HCT116 (cell line): ENCODE measurements around the gene KIF21B. TPM values are rescaled to one million over a fixed set of nuclear protein-coding genes. Genes with fewer than 3 reads are reported as not detected.

Experiments
- ATAC-seq: fragments of 200-7000 bp; cut with Tn5 transposase; 2 replicates; pipeline ENCODE4 v1.9.1; 2020; ENCODE audit warnings: mild to moderate bottlenecking, moderate library complexity
- BruUV-seq: library from RNA; stranded (reverse); fragments of 400-500 nt; replicated peaks from 2 replicates; lab custom pipeline; 2021; lab: Mats Ljungman, UMichigan
- CTCF ChIA-PET: fragments of 300-600 bp; sonication (Branson Sonifier 250); formaldehyde crosslinking; loops from one replicate; lab custom pipeline; 2021; ENCODE audit warnings: antibody characterized with exemption; lab: Charles Lee
- POLR2A ChIA-PET: fragments of 300-600, 350-600 bp; sonication (Branson Sonifier 250); formaldehyde crosslinking; loops from one replicate; lab custom pipeline; 2021; ENCODE audit warnings: antibody characterized with exemption; lab: Charles Lee
- RAD21 ChIA-PET, 2 experiments: fragments of 300-600 bp; sonication (Branson Sonifier 250); formaldehyde crosslinking; loops; one replicate each; lab custom pipeline; 2023; ENCODE audit warnings: low total read pairs in 2 of 2; ENCODE audit not compliant: uncharacterized antibody in 2 of 2, unreplicated experiment in 2 of 2, low non-redundant PET in 1 of 2; lab: Charles Lee
- DNase-seq: peaks from one replicate; pipeline ENCODE4 v3.0.0-alpha.2; 2010; ENCODE audit warnings: low read depth, low spot score
- H2AFZ ChIP-seq: fragments of 200-600 bp; shearing (Covaris generic), sonication (generic); 2 replicates; pipeline ENCODE4 v1.6.1; 2017; ENCODE audit warnings: low read depth, mixed run types, mixed read lengths, antibody characterized with exemption, low read length; ENCODE audit not compliant: poor library complexity, severe bottlenecking
- H3K27ac ChIP-seq: 2 replicates; pipeline ENCODE4 v1.5.1; 2012; ENCODE audit warnings: low read depth, low read length
- H3K27me3 ChIP-seq: fragments of 200-600 bp; sonication (generic); 2 replicates; pipeline ENCODE4 v1.6.1; 2016; ENCODE audit warnings: mixed run types, low read length, mixed read lengths; ENCODE audit not compliant: insufficient read depth
- H3K36me3 ChIP-seq, 2 experiments: fragments of 200-500 bp in 1 of 2; fragments of 200-600 bp in 1 of 2; sonication (Bioruptor generic) in 1 of 2; sonication (generic) in 1 of 2; 2 replicates each; pipeline versions ENCODE4 v1.5.1 to v1.6.1; 2014 to 2016; ENCODE audit warnings: low read length in 2 of 2, inconsistent platforms in 1 of 2, mixed read lengths in 1 of 2, mixed run types in 1 of 2; ENCODE audit not compliant: insufficient read depth in 2 of 2, control insufficient read depth in 1 of 2
- H3K4me1 ChIP-seq, 2 experiments: fragments of 200-600 bp in 1 of 2; sonication (generic) in 1 of 2; 2 replicates each; pipeline versions ENCODE4 v1.5.1 to v1.6.1; 2012 to 2017; ENCODE audit warnings: low read length in 2 of 2, inconsistent platforms in 1 of 2, mild to moderate bottlenecking in 1 of 2, mixed read lengths in 1 of 2, mixed run types in 1 of 2, moderate library complexity in 1 of 2; ENCODE audit not compliant: insufficient read depth in 2 of 2, control insufficient read depth in 1 of 2
- H3K4me2 ChIP-seq: fragments of 200-600 bp; sonication (generic); 2 replicates; pipeline ENCODE4 v1.6.1; 2017; ENCODE audit warnings: mixed run types, low read length, mixed read lengths
- H3K4me3 ChIP-seq, 2 experiments: fragments of 200-600 bp in 1 of 2; sonication (generic) in 1 of 2; replicated peaks in 1 of 2; 2 replicates each; pipeline ENCODE4 v1.5.1; 2011 to 2016; ENCODE audit warnings: low read length in 2 of 2, control low read depth in 1 of 2, low read depth in 1 of 2, mild to moderate bottlenecking in 1 of 2, mixed read lengths in 1 of 2, mixed run types in 1 of 2
- H3K79me2 ChIP-seq: fragments of 200-600 bp; sonication (generic); 2 replicates; pipeline ENCODE4 v1.6.1; 2017; ENCODE audit warnings: mild to moderate bottlenecking, mixed run types, low read length, moderate library complexity, mixed read lengths; ENCODE audit not compliant: insufficient read depth
- H3K9ac ChIP-seq: fragments of 200-600 bp; sonication (generic); 2 replicates; pipeline ENCODE4 v1.6.1; 2016; ENCODE audit warnings: low read length, mixed read lengths
- H3K9me2 ChIP-seq: fragments of 200-600 bp; sonication (generic), shearing (Covaris generic); 2 replicates; pipeline ENCODE4 v1.6.1; 2017; ENCODE audit warnings: mixed run types, mild to moderate bottlenecking, moderate library complexity; ENCODE audit not compliant: insufficient read depth
- H3K9me3 ChIP-seq, 2 experiments: fragments of 200-500 bp in 1 of 2; fragments of 200-600 bp in 1 of 2; sonication (Bioruptor generic) in 1 of 2; sonication (generic) in 1 of 2; 2 replicates each; pipeline ENCODE4 v1.6.1; 2014 to 2017; ENCODE audit warnings: low read length in 2 of 2, mixed read lengths in 2 of 2, inconsistent platforms in 1 of 2, low read depth in 1 of 2, mild to moderate bottlenecking in 1 of 2, mixed run types in 1 of 2, moderate library complexity in 1 of 2; ENCODE audit not compliant: control insufficient read depth in 1 of 2, insufficient read depth in 1 of 2
- H4K20me1 ChIP-seq: fragments of 200-600 bp; sonication (generic), shearing (Covaris generic); 2 replicates; pipeline ENCODE4 v1.6.1; 2017; ENCODE audit warnings: mixed run types, mild to moderate bottlenecking, moderate library complexity; ENCODE audit not compliant: insufficient read depth
- ELF1 ChIP-seq: IDR thresholded peaks from 2 replicates; pipeline ENCODE4 v1.6.1; 2012; ENCODE audit warnings: low read depth, borderline replicate concordance
- EZH2 ChIP-seq: fragments of 200-600 bp; sonication (generic); IDR thresholded peaks from 2 replicates; pipeline ENCODE4 v1.6.1; 2017; ENCODE audit warnings: antibody characterized with exemption, mixed run types
- JUND ChIP-seq: IDR thresholded peaks from 2 replicates; pipeline ENCODE4 v1.6.1; 2012
- POLR2A ChIP-seq: IDR thresholded peaks from 2 replicates; pipeline ENCODE4 v1.7.0; 2011; ENCODE audit warnings: borderline replicate concordance; ENCODE audit not compliant: insufficient read depth, insufficient read length; ENCODE audit errors: extremely low read depth
- YY1 ChIP-seq: IDR thresholded peaks from 2 replicates; pipeline ENCODE4 v1.6.1; 2011; ENCODE audit warnings: low read length, low read depth, moderate library complexity, mild to moderate bottlenecking; ENCODE audit not compliant: insufficient replicate concordance; ENCODE audit errors: extremely low read depth
- ZFX ChIP-seq: fragments of 450-650 bp; IDR thresholded peaks from 2 replicates; pipeline ENCODE4 v1.6.1; 2017
- intact Hi-C: fragments of 100-400 bp; cut with micrococcal nuclease; formaldehyde crosslinking; loops from 2 replicates; pipeline ENCODE4 v1.10.0; 2022
- total RNA-seq: library from RNA; stranded (reverse); gene quantifications from one replicate; pipeline ENCODE4 v1.2.1, GENCODE V29; 2021; ENCODE audit not compliant: unreplicated experiment
- TF ChIP-seq, protein P1 (sequence below), 3 experiments: fragments of 200-600 bp in 1 of 3; sonication (generic) in 1 of 3; IDR thresholded peaks in 2 of 3; conservative IDR thresholded peaks in 1 of 3; 2 replicates each; pipeline ENCODE4 v1.5.1; 2012 to 2017; ENCODE audit warnings: low read depth in 2 of 3, low read length in 2 of 3, antibody characterized with exemption in 1 of 3, borderline replicate concordance in 1 of 3, control low read depth in 1 of 3, mild to moderate bottlenecking in 1 of 3, mixed read lengths in 1 of 3, mixed run types in 1 of 3, moderate library complexity in 1 of 3; ENCODE audit not compliant: insufficient read depth in 1 of 3

Gene KIF21B
- total RNA-seq, 1 experiment from 2014 or later, result 6.1 TPM

DNA sequence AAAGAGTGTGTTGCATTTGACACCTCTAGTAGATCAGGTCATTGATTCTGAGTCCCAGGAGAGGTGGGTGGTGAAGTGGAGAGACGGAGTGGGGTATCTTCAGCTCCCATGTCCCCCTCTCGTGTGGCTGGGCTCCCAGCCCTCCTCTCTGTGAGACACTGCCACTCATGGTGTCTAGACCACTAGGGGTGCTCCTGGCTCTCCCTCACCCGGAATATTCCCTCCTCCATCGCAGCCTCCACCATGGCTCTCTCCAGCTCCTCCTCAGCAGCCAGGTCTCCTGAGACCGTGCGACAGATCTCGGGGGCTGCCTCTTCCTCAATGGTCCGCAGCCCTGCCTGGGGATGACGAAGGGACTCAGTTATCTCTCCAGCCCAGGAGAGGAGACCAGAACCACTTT is 20.6 kb upstream of the KIF21B start:
- DNase-seq, result no peak
- POLR2A ChIA-PET, result no interaction called here
- RAD21 ChIA-PET, result interaction anchor here in 1 of 2 experiments (2.9 kb wide), 1 partner anchor 72 kb away, joined by 13 read pairs; no protein-coding TSS in a partner anchor
- no peaks in the 10 kb centered on the region for H3K36me3 ChIP-seq
- no peaks in the 10 kb centered on the region for H3K9me3 ChIP-seq
- no peak overlapping the region for H3K9ac ChIP-seq
- intact Hi-C loops, result loop anchor here (10.0 kb wide), 1 partner anchor 489 kb away; no protein-coding TSS in a partner anchor
- H3K4me3 ChIP-seq, result no peak overlapping the region
- BruUV-seq, result no TSS peak
- no peaks in the 10 kb centered on the region for H3K9me2 ChIP-seq
- H3K79me2 ChIP-seq, result no peaks in the 10 kb centered on the region
- no peak overlapping the region for H2AFZ ChIP-seq
- H3K27ac ChIP-seq, result no peak overlapping the region
- TF ChIP-seq JUND (no peak), POLR2A (no peak), ELF1 (no peak), EZH2 (no peak), YY1 (no peak), ZFX (no peak)
- TF ChIP-seq, protein P1, sequence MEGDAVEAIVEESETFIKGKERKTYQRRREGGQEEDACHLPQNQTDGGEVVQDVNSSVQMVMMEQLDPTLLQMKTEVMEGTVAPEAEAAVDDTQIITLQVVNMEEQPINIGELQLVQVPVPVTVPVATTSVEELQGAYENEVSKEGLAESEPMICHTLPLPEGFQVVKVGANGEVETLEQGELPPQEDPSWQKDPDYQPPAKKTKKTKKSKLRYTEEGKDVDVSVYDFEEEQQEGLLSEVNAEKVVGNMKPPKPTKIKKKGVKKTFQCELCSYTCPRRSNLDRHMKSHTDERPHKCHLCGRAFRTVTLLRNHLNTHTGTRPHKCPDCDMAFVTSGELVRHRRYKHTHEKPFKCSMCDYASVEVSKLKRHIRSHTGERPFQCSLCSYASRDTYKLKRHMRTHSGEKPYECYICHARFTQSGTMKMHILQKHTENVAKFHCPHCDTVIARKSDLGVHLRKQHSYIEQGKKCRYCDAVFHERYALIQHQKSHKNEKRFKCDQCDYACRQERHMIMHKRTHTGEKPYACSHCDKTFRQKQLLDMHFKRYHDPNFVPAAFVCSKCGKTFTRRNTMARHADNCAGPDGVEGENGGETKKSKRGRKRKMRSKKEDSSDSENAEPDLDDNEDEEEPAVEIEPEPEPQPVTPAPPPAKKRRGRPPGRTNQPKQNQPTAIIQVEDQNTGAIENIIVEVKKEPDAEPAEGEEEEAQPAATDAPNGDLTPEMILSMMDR (IDR thresholded peaks at IDR 0.05 in 2 of 3, conservative IDR thresholded peaks at IDR 0.05 in 1 of 3; ENCODE audit: borderline replicate concordance in 1 of 3, insufficient read depth in 1 of 3, low read depth in 2 of 3, low read length in 2 of 3), result no peak
- TF ChIP-seq, all 23 proteins: peak for 0
- H4K20me1 ChIP-seq, result no peaks in the 10 kb centered on the region
- H3K4me1 ChIP-seq, result peaks cover 0 to 3% of the 10 kb centered on the region in 2 experiments; a peak in 1 of 4 replicates
- no peak overlapping the region for H3K4me2 ChIP-seq
- H3K27me3 ChIP-seq, result no peaks in the 10 kb centered on the region
- CTCF ChIA-PET, result interaction anchor here (2.0 kb wide), 1 partner anchor 73 kb away, joined by 17 read pairs; no protein-coding TSS in a partner anchor
- no peak for ATAC-seq
